Endothelial cell of umbilical vein (primary cell): ENCODE data around the gene SRGN. TPM values are rescaled to one million over a fixed set of nuclear protein-coding genes. Genes with fewer than 3 reads are reported as not detected.

Source experiments
- BruUV-seq: library from RNA; stranded (reverse); fragments of 400-500 nt; replicated peaks from 2 replicates; lab custom pipeline; 2021; lab: Mats Ljungman, UMichigan
- CTCF ChIA-PET: fragments of 300-600, 350-600 bp; sonication (Branson Sonifier 250); formaldehyde crosslinking; loops from one replicate; lab custom pipeline; 2021; ENCODE audit warnings: antibody characterized with exemption, inconsistent platforms; lab: Charles Lee
- POLR2A ChIA-PET: fragments of 300-600, 350-600 bp; sonication (Branson Sonifier 250); formaldehyde crosslinking; loops from one replicate; lab custom pipeline; 2021; ENCODE audit warnings: antibody characterized with exemption, inconsistent platforms; lab: Charles Lee
- DNase-seq: peaks from one replicate; pipeline ENCODE4 v3.0.0-alpha.2; 2011; ENCODE audit warnings: low read depth, low spot score
- FAIRE-seq: peaks from 2 replicates; lab custom pipeline; 2011; peaks lifted over from hg19 to GRCh38; lab: Jason Lieb, UNC
- H2AFZ ChIP-seq: 2 replicates; pipeline ENCODE4 v1.6.0; 2012; ENCODE audit warnings: low read depth, low read length, control low read depth, inconsistent platforms
- H3K27ac ChIP-seq: 2 replicates; pipeline ENCODE4 v1.5.1; 2011; ENCODE audit warnings: low read depth, mild to moderate bottlenecking, control low read depth, low read length, moderate library complexity; ENCODE audit not compliant: insufficient read depth
- H3K27me3 ChIP-seq, 2 experiments: 2 replicates each; pipeline versions ENCODE4 v1.6.0 to v1.6.1; 2011; ENCODE audit warnings: low read length in 2 of 2, mixed read lengths in 1 of 2; ENCODE audit not compliant: control insufficient read depth in 2 of 2, insufficient read depth in 2 of 2
- H3K36me3 ChIP-seq, 2 experiments: 2 replicates in 1 of 2; 3 replicates in 1 of 2; pipeline ENCODE4 v1.5.1; 2011; ENCODE audit warnings: low read length in 2 of 2, mild to moderate bottlenecking in 1 of 2, moderate library complexity in 1 of 2; ENCODE audit not compliant: control insufficient read depth in 2 of 2, insufficient read depth in 2 of 2; ENCODE audit errors: extremely low read depth in 1 of 2
- H3K4me1 ChIP-seq: 3 replicates; pipeline ENCODE4 v1.5.1; 2011; ENCODE audit warnings: mild to moderate bottlenecking, low read length; ENCODE audit not compliant: control insufficient read depth, insufficient read depth; ENCODE audit errors: extremely low read depth
- H3K4me2 ChIP-seq: 2 replicates; pipeline ENCODE4 v1.6.1; 2011; ENCODE audit warnings: low read length, control low read depth, mixed read lengths; ENCODE audit not compliant: insufficient read depth
- H3K4me3 ChIP-seq, 3 experiments: fragments of 200-600 bp in 1 of 3; sonication (generic), shearing (Covaris generic) in 1 of 3; replicated peaks in 1 of 3; 2 replicates each; pipeline ENCODE4 v1.5.1; 2011 to 2016; ENCODE audit warnings: control low read depth in 3 of 3, low read length in 3 of 3, mild to moderate bottlenecking in 2 of 3, inconsistent platforms in 1 of 3, low read depth in 1 of 3, moderate library complexity in 1 of 3; ENCODE audit not compliant: insufficient read depth in 1 of 3
- H3K79me2 ChIP-seq: 2 replicates; pipeline ENCODE4 v1.6.0; 2012; ENCODE audit warnings: low read length, inconsistent platforms; ENCODE audit not compliant: control insufficient read depth, insufficient read depth
- H3K9ac ChIP-seq: replicated peaks from 2 replicates; pipeline ENCODE3; 2011; ENCODE audit warnings: low read length, control low read depth; ENCODE audit not compliant: insufficient read depth; ENCODE audit errors: extremely low read depth
- H3K9me1 ChIP-seq: replicated peaks from 3 replicates; pipeline ENCODE4 v1.6.0; 2011; ENCODE audit warnings: mild to moderate bottlenecking, low read length; ENCODE audit not compliant: control insufficient read depth, insufficient read depth; ENCODE audit errors: extremely low read depth
- H3K9me3 ChIP-seq: replicated peaks from 2 replicates; pipeline ENCODE4 v1.5.1; 2012; ENCODE audit warnings: low read length, inconsistent platforms; ENCODE audit not compliant: control insufficient read depth, insufficient read depth
- H4K20me1 ChIP-seq: replicated peaks from 2 replicates; pipeline ENCODE3; 2011; ENCODE audit warnings: mild to moderate bottlenecking, low read length; ENCODE audit not compliant: control insufficient read depth, insufficient read depth; ENCODE audit errors: extremely low read depth
- CTCF ChIP-seq, 2 donors: IDR thresholded peaks; 1 replicate in 1 of 2; 2 replicates in 1 of 2; pipeline ENCODE4 v1.5.1; 2011; ENCODE audit warnings: low read length in 2 of 2, mild to moderate bottlenecking in 2 of 2, moderate library complexity in 2 of 2, control low read depth in 1 of 2, inconsistent platforms in 1 of 2, low read depth in 1 of 2; ENCODE audit not compliant: insufficient read depth in 1 of 2; ENCODE audit errors: extremely low read depth in 1 of 2
- EZH2 ChIP-seq: IDR thresholded peaks from 2 replicates; pipeline ENCODE4 v1.6.1; 2012; ENCODE audit warnings: borderline replicate concordance, low read depth, mild to moderate bottlenecking, moderate library complexity, low read length, inconsistent platforms; ENCODE audit not compliant: severe bottlenecking
- FOS ChIP-seq: IDR thresholded peaks from 2 replicates; pipeline ENCODE4 v1.6.1; 2011; ENCODE audit warnings: mild to moderate bottlenecking, low read length, moderate library complexity, borderline replicate concordance; ENCODE audit not compliant: insufficient read depth
- GATA2 ChIP-seq: IDR thresholded peaks from 2 replicates; pipeline ENCODE4 v1.7.0; 2011; ENCODE audit warnings: low read depth, mild to moderate bottlenecking, moderate library complexity, mixed read lengths, low read length; ENCODE audit not compliant: insufficient read length, insufficient read depth
- JUN ChIP-seq: IDR thresholded peaks from 2 replicates; pipeline ENCODE4 v1.6.1; 2011; ENCODE audit warnings: borderline replicate concordance, low read depth; ENCODE audit not compliant: insufficient read length, insufficient read depth
- MYC ChIP-seq: IDR thresholded peaks from one replicate; pipeline ENCODE4 v1.6.1; 2011; ENCODE audit warnings: mild to moderate bottlenecking, low read depth, low read length
- POLR2A ChIP-seq: IDR thresholded peaks from 2 replicates; pipeline ENCODE4 v1.6.1; 2012; ENCODE audit warnings: low read depth, mild to moderate bottlenecking, control low read depth, low read length
- POLR2AphosphoS5 ChIP-seq: IDR thresholded peaks from 2 replicates; pipeline ENCODE4 v1.6.1; 2012; ENCODE audit warnings: low read depth, mild to moderate bottlenecking, control low read depth, low read length, moderate library complexity; ENCODE audit not compliant: insufficient read depth
- dilution Hi-C: fragments of 300-500 bp; cut with MboI; formaldehyde crosslinking; loops from one replicate; pipeline ENCODE4 v1.15.0; 2019; ENCODE audit warnings: low sequenced_read_pairs; ENCODE audit not compliant: extremely low pct_ligation_motif_present
- intact Hi-C: fragments of 100-400 bp; cut with micrococcal nuclease; formaldehyde crosslinking; loops from one replicate; pipeline ENCODE4 v1.10.0; 2022
- polyA plus RNA-seq, 4 experiments: library from polyadenylated mRNA; depleted of rRNA in 3 of 4; stranded (reverse) in 3 of 4; unstranded in 1 of 4; fragments of >200 nt; gene quantifications; 2 replicates each; pipeline versions ENCODE4 v1.2.1 to v1.2.3, GENCODE V29; 2011 to 2012; ENCODE audit warnings: missing spikeins in 1 of 4
- total RNA-seq: library from RNA; stranded (reverse); gene quantifications from 2 replicates; pipeline ENCODE4 v1.2.3, GENCODE V29; 2021
- TF ChIP-seq, protein P1 (sequence below): IDR thresholded peaks from 2 replicates; pipeline ENCODE4 v1.6.1; 2011; ENCODE audit not compliant: insufficient read depth, insufficient read length

The SRGN gene
- total and polyA plus RNA-seq, 2 donors (not counting 3 experiments of a cell fraction or from before 2014, with no cell fraction given) = 384 to 450 TPM

- Histone ChIP-seq H3K9ac (no peak overlapping the region), H3K27me3 (no peaks in the 10 kb centered on the region), H4K20me1 (no peaks in the 10 kb centered on the region), H3K9me3 (no peaks in the 10 kb centered on the region), H2AFZ (no peak overlapping the region), H3K4me2 (no peak overlapping the region), H3K79me2 (no peaks in the 10 kb centered on the region), H3K4me1 (peaks cover 16% of the 10 kb centered on the region), H3K27ac (no peak overlapping the region), H3K36me3 (no peaks in the 10 kb centered on the region), H3K4me3 (no peak overlapping the region), H3K9me1 (no peaks in the 10 kb centered on the region)
- CTCF ChIA-PET = no interaction called here
- FAIRE-seq (no peak), DNase-seq (peak; percentile 39)
- intact Hi-C loops (no loop called here), dilution Hi-C loops (no loop called here)
- no TSS peak for BruUV-seq
- POLR2A ChIA-PET = no interaction called here
- TF ChIP-seq, protein P1, sequence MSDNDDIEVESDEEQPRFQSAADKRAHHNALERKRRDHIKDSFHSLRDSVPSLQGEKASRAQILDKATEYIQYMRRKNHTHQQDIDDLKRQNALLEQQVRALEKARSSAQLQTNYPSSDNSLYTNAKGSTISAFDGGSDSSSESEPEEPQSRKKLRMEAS = no peak
- no peak for TF ChIP-seq GATA2
- TF ChIP-seq POLR2A = no peak
- no peak for TF ChIP-seq CTCF (IDR thresholded peaks at IDR 0.05; ENCODE audit: extremely low read depth in 1 of 2, insufficient read depth in 1 of 2, low read depth in 1 of 2, low read length in 2 of 2)
- TF ChIP-seq POLR2AphosphoS5 = no peak
- TF ChIP-seq EZH2 = no peak
- no peak for TF ChIP-seq FOS
- no peak for TF ChIP-seq MYC
- TF ChIP-seq JUN = no peak
Observed at GRCh38 chr10:69051303-69051702, 36.6 kb upstream of the SRGN start.
